Measurements from ENCODE around the gene ADAM33.

DNA sequence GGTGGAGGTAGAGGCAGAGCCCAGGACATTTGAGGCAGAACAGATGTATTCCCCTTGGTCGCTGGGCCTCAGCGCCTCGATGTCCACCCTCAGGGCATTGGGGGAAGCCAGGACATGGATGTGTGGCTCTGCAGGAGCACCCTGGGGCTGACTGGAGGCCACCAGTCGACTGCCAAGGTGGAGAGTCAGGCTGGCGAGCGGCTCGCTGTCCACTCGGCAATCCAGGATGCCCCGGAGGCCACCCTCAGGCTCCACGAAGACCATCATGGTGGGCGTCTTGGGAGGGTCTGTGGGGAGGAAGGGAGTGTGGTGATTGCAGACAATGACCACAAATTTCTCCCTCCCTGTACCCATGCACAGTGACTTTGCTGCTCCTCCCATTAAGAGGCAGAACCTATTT, 8.2 kb upstream of the ADAM33 start:
- no peak for TF ChIP-seq CTCF (IDR thresholded peaks at IDR 0.05; ENCODE audit: low read length)
- no peak for TF ChIP-seq EZH2 (optimal IDR thresholded peaks at IDR 0.05; ENCODE audit: low read depth, low read length)
